ENCODE measurements around the gene AMMECR1. TPM values are rescaled to one million over a fixed set of nuclear protein-coding genes. Genes with fewer than 3 reads are reported as not detected.

AMMECR1 gene
- total RNA-seq, 4 donors from 2014 or later = 1.7 to 2.5 (median 1.9) TPM

- TF ChIP-seq POLR2AphosphoS5 (IDR thresholded peaks at IDR 0.05) (no peak), POLR2A (IDR thresholded peaks at IDR 0.05; ENCODE audit: low read depth) (no peak), EP300 (IDR thresholded peaks at IDR 0.05) (no peak)
- TF ChIP-seq, protein P1, sequence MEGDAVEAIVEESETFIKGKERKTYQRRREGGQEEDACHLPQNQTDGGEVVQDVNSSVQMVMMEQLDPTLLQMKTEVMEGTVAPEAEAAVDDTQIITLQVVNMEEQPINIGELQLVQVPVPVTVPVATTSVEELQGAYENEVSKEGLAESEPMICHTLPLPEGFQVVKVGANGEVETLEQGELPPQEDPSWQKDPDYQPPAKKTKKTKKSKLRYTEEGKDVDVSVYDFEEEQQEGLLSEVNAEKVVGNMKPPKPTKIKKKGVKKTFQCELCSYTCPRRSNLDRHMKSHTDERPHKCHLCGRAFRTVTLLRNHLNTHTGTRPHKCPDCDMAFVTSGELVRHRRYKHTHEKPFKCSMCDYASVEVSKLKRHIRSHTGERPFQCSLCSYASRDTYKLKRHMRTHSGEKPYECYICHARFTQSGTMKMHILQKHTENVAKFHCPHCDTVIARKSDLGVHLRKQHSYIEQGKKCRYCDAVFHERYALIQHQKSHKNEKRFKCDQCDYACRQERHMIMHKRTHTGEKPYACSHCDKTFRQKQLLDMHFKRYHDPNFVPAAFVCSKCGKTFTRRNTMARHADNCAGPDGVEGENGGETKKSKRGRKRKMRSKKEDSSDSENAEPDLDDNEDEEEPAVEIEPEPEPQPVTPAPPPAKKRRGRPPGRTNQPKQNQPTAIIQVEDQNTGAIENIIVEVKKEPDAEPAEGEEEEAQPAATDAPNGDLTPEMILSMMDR (IDR thresholded peaks at IDR 0.05) = no peak
- 92% methylated on average over 3 of the region's 3 CpGs for WGBS
- peaks cover 0 to 7% (median 0%) of the 10 kb centered on the region in 4 donors for H3K36me3 ChIP-seq
- H3K9me3 ChIP-seq = no peaks in the 10 kb centered on the region
- H3K27ac ChIP-seq (replicated peaks in 1 of 4) = no peak overlapping the region
- H3K27me3 ChIP-seq = no peaks in the 10 kb centered on the region
- DNase-seq (ENCODE audit: extremely low spot score) = no peak
- intact Hi-C loops (cut with DNase I) = no loop called here
- H3K4me1 ChIP-seq = no peaks in the 10 kb centered on the region
- H3K4me3 ChIP-seq = no peak overlapping the region
Observed at GRCh38 chrX:110170029-110170428, 147.9 kb downstream of the AMMECR1 start.

- no peaks in the 10 kb centered on the region for H3K27me3 ChIP-seq
- H3K4me3 ChIP-seq = no peak overlapping the region
- no peaks in the 10 kb centered on the region for H3K4me1 ChIP-seq
- no peaks in the 10 kb centered on the region for H3K9me3 ChIP-seq
- no peak for DNase-seq (ENCODE audit: extremely low spot score)
- no peak for TF ChIP-seq POLR2AphosphoS5 (IDR thresholded peaks at IDR 0.05)
- TF ChIP-seq EP300 (IDR thresholded peaks at IDR 0.05) = no peak
- TF ChIP-seq POLR2A (IDR thresholded peaks at IDR 0.05; ENCODE audit: low read depth) = no peak
- TF ChIP-seq, protein P1 (IDR thresholded peaks at IDR 0.05) = no peak
- H3K36me3 ChIP-seq = peaks cover 0 to 7% (median 0%) of the 10 kb centered on the region in 4 donors
- no peak overlapping the region for H3K27ac ChIP-seq (replicated peaks in 1 of 4)
- 73% methylated on average over 4 of the region's 4 CpGs for WGBS
- intact Hi-C loops (cut with DNase I) = no loop called here
Observed at GRCh38 chrX:110168585-110168984, 149.3 kb downstream of the AMMECR1 start.

DNA sequence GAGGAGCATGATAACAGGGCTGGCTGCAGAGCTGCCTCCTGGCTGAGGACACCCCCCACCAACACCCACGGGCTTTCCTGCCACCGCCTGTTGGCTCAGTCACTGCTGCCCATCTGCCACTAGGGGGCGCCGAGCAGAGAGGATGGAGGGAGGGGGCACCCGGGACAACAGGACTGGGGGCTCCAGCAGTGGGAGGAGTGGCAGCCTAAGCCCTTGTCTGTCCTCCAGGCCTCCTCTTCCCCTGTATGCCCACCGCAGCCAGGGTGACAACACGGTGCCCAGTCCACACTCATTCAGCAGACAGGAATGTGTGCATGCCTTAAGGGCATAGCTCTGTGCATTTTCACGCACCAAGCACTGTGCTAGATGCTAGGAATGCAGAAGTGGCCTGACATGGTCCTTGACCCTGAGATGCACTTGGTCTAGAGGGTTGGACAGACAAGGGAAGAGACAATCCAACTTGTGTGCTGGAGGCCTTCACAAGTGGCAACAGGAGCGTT lies 149.9 kb downstream of the AMMECR1 start:
- intact Hi-C loops (cut with DNase I) = no loop called here
- no peak overlapping the region for H3K27ac ChIP-seq (replicated peaks in 1 of 4)
- no peak for DNase-seq (ENCODE audit: extremely low spot score)
- WGBS = 32% methylated on average over 6 of the region's 9 CpGs
- no peak for TF ChIP-seq POLR2AphosphoS5 (IDR thresholded peaks at IDR 0.05)
- TF ChIP-seq, protein P1 (IDR thresholded peaks at IDR 0.05) = peak; percentile 16 to 46 (median 17)
- peaks cover 0 to 7% (median 0%) of the 10 kb centered on the region in 4 donors for H3K36me3 ChIP-seq
- no peaks in the 10 kb centered on the region for H3K4me1 ChIP-seq
- no peaks in the 10 kb centered on the region for H3K27me3 ChIP-seq
- no peaks in the 10 kb centered on the region for H3K9me3 ChIP-seq
- no peak overlapping the region for H3K4me3 ChIP-seq

GRCh38 chrX:110163488-110163887 lies 154.4 kb downstream of the AMMECR1 start:
- WGBS = 71% methylated on average over 3 of the region's 3 CpGs
- peaks cover 0 to 7% (median 2%) of the 10 kb centered on the region in 4 donors for H3K4me1 ChIP-seq
- intact Hi-C loops (cut with DNase I) = no loop called here

GRCh38 chrX:110162867-110163266 lies 155.0 kb downstream of the AMMECR1 start:
- H3K27me3 ChIP-seq = no peaks in the 10 kb centered on the region
- TF ChIP-seq POLR2AphosphoS5 (IDR thresholded peaks at IDR 0.05) = no peak
- TF ChIP-seq POLR2A (IDR thresholded peaks at IDR 0.05; ENCODE audit: low read depth) = no peak
- no peak for TF ChIP-seq EP300 (IDR thresholded peaks at IDR 0.05)
- TF ChIP-seq, protein P1 (IDR thresholded peaks at IDR 0.05) = no peak
- H3K36me3 ChIP-seq = no peaks in the 10 kb centered on the region
- no peaks in the 10 kb centered on the region for H3K9me3 ChIP-seq
- no peak for DNase-seq (ENCODE audit: extremely low spot score)
- no peak overlapping the region for H3K4me3 ChIP-seq
- WGBS = 38% methylated on average over 1 of the region's 1 CpG
- H3K27ac ChIP-seq (replicated peaks in 1 of 4) = no peak overlapping the region
- peaks cover 0 to 7% (median 2%) of the 10 kb centered on the region in 4 donors for H3K4me1 ChIP-seq
- intact Hi-C loops (cut with DNase I) = no loop called here

More at GRCh38 chrX:110163488-110163887, 154.4 kb downstream of the AMMECR1 start:
- Histone ChIP-seq H3K4me3 (no peak overlapping the region), H3K27ac (replicated peaks in 1 of 4) (no peak overlapping the region), H3K27me3 (no peaks in the 10 kb centered on the region), H3K36me3 (no peaks in the 10 kb centered on the region), H3K9me3 (no peaks in the 10 kb centered on the region)
- no peak for DNase-seq (ENCODE audit: extremely low spot score)
- TF ChIP-seq EP300 (IDR thresholded peaks at IDR 0.05) = no peak
